Measurements from ENCODE around the gene AGBL5. TPM values are rescaled to one million over a fixed set of nuclear protein-coding genes. Genes with fewer than 3 reads are reported as not detected.
A peak's percentile ranks its signal among the peaks of the same experiment; 100 is the strongest.
"Not testable (repeated sequence)": the region's sequence is repeated elsewhere in the genome, so short reads cannot be mapped to it uniquely, and the experiment has no call there.

Gene AGBL5
- total and polyA plus RNA-seq, 4 experiments from 2014 or later = 7.4 to 14.9 (median 10.8) TPM

DNA sequence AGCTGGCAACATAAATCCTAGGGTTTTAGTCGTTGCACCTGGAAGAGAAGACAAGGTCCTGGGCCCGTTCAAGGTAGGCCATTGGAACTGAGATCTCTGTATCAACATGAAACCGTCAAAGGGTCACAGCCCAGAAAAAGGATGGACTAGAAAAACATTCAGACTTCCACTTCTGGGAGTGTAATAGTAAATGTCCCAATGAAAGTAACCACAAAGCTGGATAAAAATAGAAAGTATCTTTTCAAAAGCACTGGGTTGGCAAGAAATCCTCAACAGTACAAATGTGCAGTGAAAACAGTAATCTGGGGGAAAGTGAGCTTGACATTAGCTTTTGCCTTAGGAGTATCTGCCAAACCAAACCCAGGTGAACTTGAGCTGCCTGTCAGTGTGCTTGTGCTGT is 54.5 kb downstream of the AGBL5 start:
- no peaks in the 10 kb centered on the region for H3K36me3 ChIP-seq (ENCODE audit: insufficient read depth, low read length)
- H3K27me3 ChIP-seq (ENCODE audit: insufficient read depth, low read length) = no peaks in the 10 kb centered on the region
- ChIA-PET POLR2A (ENCODE audit: partially characterized antibody) (no interaction called here), CTCF (ENCODE audit: partially characterized antibody) (interaction anchor here (1.1 to 1.6 kb wide), 2 partner anchors 174 to 197 kb away, joined by 3 to 7 read pairs; no protein-coding TSS in a partner anchor)
- Mint-ChIP-seq H3K27ac (no peak overlapping the region), H3K27me3 (peaks cover 4 to 12% of the 10 kb centered on the region in 2 donors), H3K4me1 (no peaks in the 10 kb centered on the region), H3K36me3 (no peaks in the 10 kb centered on the region), H3K9me3 (no peaks in the 10 kb centered on the region), H3K4me3 (no peak overlapping the region)
- H3K27ac ChIP-seq (ENCODE audit: low read depth, low read length) = no peak overlapping the region
- H3K9me3 ChIP-seq (ENCODE audit: control insufficient read depth in 1 of 2, low read length in 2 of 2) = no peaks in the 10 kb centered on the region
- H3K4me3 ChIP-seq (ENCODE audit: low read length in 2 of 2) = no peak overlapping the region
- intact Hi-C loops (cut with micrococcal nuclease) = no loop called here
- DNase-seq = no peak
- H3K4me1 ChIP-seq (ENCODE audit: insufficient read depth, low read length) = no peaks in the 10 kb centered on the region

DNA sequence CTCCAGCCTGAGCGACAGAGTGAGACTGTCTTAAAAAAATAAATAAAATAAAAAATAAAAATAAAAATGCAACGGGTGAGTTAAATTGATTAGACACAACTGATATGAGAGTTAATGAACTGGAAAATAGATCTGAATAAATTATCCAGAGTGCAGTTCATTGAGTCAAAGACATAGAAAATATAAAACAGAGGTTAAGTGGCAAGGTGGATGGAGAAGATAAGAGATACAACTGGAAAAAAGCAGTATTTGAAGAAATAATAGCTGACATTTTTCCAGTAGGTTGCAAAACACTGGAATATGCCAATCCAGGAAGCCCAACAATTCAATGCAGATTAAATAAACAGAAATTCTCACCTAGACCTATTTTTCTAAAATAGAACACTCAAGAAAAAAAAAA is 56.8 kb downstream of the AGBL5 start:
- Mint-ChIP-seq H3K27me3 (peaks cover 5 to 16% of the 10 kb centered on the region in 2 donors), H3K27ac (no peak overlapping the region), H3K9me3 (no peaks in the 10 kb centered on the region), H3K36me3 (no peaks in the 10 kb centered on the region), H3K4me1 (no peaks in the 10 kb centered on the region), H3K4me3 (no peak overlapping the region)
- Histone ChIP-seq H3K36me3 (ENCODE audit: insufficient read depth, low read length) (no peaks in the 10 kb centered on the region), H3K9me3 (ENCODE audit: control insufficient read depth in 1 of 2, low read length in 2 of 2) (no peaks in the 10 kb centered on the region), H3K4me3 (ENCODE audit: low read length in 2 of 2) (no peak overlapping the region), H3K27ac (ENCODE audit: low read depth, low read length) (no peak overlapping the region), H3K27me3 (ENCODE audit: insufficient read depth, low read length) (no peaks in the 10 kb centered on the region), H3K4me1 (ENCODE audit: insufficient read depth, low read length) (no peaks in the 10 kb centered on the region)
- CTCF ChIA-PET (ENCODE audit: partially characterized antibody) = interaction anchor here (1.7 kb wide), 1 partner anchor 172 kb away, joined by 4 read pairs; no protein-coding TSS in a partner anchor
- POLR2A ChIA-PET (ENCODE audit: partially characterized antibody) = interaction anchor here (0.6 kb wide), 1 partner anchor 25 kb away, joined by 3 read pairs; no protein-coding TSS in a partner anchor
- no peak for DNase-seq
- intact Hi-C loops (cut with micrococcal nuclease) = no loop called here

DNA sequence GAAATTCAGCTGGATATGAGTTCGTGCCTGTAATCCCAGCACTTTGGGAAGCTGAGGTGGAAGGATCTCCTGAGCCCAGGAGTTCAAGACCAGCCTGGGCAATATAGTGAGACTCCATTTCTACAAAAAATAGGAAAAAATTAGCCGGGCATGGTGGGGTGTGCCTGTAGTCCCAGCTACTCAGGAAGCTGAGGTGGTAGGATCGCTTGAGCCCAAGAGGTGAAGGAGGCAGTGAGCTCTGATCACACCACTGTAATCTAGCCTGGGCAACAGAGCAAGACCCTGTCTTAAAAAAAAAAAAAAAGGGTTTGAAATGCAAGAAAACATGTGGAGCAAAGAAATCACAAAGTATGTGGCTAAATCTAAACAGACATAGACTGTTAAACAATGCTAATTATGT is 57.6 kb downstream of the AGBL5 start:
- no peaks in the 10 kb centered on the region for H3K4me1 ChIP-seq (ENCODE audit: insufficient read depth, low read length)
- CTCF ChIA-PET (ENCODE audit: partially characterized antibody) = interaction anchor here (1.7 kb wide), 1 partner anchor 171 kb away, joined by 4 read pairs; no protein-coding TSS in a partner anchor
- H3K4me3 Mint-ChIP-seq = no peak overlapping the region
- no peaks in the 10 kb centered on the region for H3K27me3 ChIP-seq (ENCODE audit: insufficient read depth, low read length)
- no peaks in the 10 kb centered on the region for H3K36me3 Mint-ChIP-seq
- H3K36me3 ChIP-seq (ENCODE audit: insufficient read depth, low read length) = no peaks in the 10 kb centered on the region
- no peaks in the 10 kb centered on the region for H3K4me1 Mint-ChIP-seq
- no peak for DNase-seq
- H3K9me3 Mint-ChIP-seq = no peaks in the 10 kb centered on the region
- intact Hi-C loops (cut with micrococcal nuclease) = no loop called here
- H3K27me3 Mint-ChIP-seq = peaks cover 5 to 16% of the 10 kb centered on the region in 2 donors
- POLR2A ChIA-PET (ENCODE audit: partially characterized antibody) = no interaction called here
- H3K9me3 ChIP-seq (ENCODE audit: control insufficient read depth in 1 of 2, low read length in 2 of 2) = no peaks in the 10 kb centered on the region
- peak overlapping the region in 1 of 7 donors; percentile 43 for H3K27ac Mint-ChIP-seq
- H3K4me3 ChIP-seq (ENCODE audit: low read length in 2 of 2) = no peak overlapping the region
- no peak overlapping the region for H3K27ac ChIP-seq (ENCODE audit: low read depth, low read length)

DNA sequence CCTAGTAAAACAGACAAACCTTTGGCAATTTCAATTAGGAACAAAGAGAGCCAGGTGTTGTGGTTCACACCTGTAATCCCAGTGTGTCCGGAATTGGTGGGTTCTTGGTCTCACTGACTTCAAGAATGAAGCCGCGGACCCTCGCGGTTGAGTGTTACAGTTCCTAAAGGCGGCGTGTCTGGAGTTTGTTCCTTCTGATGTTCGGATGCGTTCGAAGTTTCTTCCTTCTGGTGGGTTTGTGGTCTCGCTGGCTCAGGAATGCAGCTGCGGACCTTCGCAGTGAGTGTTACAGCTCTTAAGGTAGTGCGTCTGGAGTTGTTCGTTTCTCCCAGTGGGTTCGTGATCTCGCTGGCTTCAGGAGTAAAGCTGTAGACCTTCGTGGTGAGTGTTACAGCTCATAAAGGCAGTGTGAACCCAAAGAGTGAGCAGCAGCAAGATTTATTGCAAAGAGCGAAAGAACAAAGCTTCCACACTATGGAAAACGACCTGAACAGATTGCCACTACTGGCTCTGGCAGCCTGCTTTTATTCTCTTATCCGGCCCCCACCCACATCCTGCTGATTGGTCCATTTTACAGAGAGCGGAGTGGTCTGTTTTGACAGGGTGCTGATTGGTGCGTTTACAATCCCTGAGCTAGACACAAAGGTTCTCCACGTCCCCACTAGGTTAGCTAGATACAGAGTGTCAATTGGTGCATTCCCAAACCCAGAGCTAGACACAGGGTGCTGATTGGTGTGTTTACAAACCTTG is 59.3 kb downstream of the AGBL5 start:
- H3K4me3 ChIP-seq (ENCODE audit: low read length in 2 of 2); POLR2A ChIA-PET (ENCODE audit: partially characterized antibody); H3K36me3 ChIP-seq (ENCODE audit: insufficient read depth, low read length); H3K9me3 ChIP-seq (ENCODE audit: control insufficient read depth in 1 of 2, low read length in 2 of 2); H3K27me3 ChIP-seq (ENCODE audit: insufficient read depth, low read length); H3K36me3 Mint-ChIP-seq; H3K4me1 Mint-ChIP-seq; intact Hi-C loops (cut with micrococcal nuclease); H3K4me3 Mint-ChIP-seq; H3K27ac Mint-ChIP-seq; DNase-seq; H3K4me1 ChIP-seq (ENCODE audit: insufficient read depth, low read length); H3K27ac ChIP-seq (ENCODE audit: low read depth, low read length); H3K9me3 Mint-ChIP-seq: not testable (repeated sequence)
- CTCF ChIA-PET (ENCODE audit: partially characterized antibody) = interaction anchor here (0.6 kb wide), 1 partner anchor 23 kb away, joined by 3 read pairs; no protein-coding TSS in a partner anchor
- H3K27me3 Mint-ChIP-seq = peaks cover 5 to 16% of the 10 kb centered on the region in 2 donors

DNA sequence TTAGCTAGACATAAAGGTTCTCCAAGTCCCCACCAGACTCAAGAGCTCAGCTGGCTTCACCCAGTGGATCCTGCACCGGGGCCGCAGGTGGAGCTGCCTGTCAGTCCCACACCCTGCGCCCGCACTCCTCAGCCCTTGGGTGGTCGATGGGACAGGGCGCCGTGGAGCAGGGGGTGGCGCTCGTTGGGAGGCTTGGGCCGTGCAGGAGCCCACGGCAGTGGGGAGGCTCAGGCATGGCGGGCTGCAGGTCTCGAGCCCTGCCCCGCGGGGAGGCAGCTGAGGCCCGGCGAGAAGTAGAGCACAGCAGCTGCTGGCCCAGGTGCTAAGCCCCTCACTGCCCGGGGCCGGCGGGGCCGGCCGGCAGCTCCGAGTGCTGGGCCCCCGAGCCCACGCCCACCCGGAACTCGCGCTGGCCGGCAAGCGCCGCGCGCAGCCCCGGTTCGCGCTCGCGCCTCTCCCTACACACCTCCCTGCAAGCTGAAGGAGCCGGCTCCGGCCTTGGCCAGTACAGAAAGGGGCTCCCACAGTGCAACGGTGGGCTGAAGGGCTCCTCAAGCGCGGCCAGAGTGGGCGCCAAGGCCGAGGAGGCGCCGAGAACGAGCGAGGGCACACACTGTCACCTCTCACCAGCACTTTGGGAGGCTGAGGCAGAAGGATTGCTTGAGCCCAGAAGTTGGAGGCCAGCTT is 60.1 kb downstream of the AGBL5 start:
- H3K4me3 ChIP-seq (ENCODE audit: low read length in 2 of 2); intact Hi-C loops (cut with micrococcal nuclease); H3K36me3 ChIP-seq (ENCODE audit: insufficient read depth, low read length); H3K36me3 Mint-ChIP-seq; POLR2A ChIA-PET (ENCODE audit: partially characterized antibody); H3K27ac Mint-ChIP-seq; H3K9me3 Mint-ChIP-seq; H3K27ac ChIP-seq (ENCODE audit: low read depth, low read length); H3K4me1 Mint-ChIP-seq; DNase-seq; CTCF ChIA-PET (ENCODE audit: partially characterized antibody); H3K27me3 ChIP-seq (ENCODE audit: insufficient read depth, low read length); H3K9me3 ChIP-seq (ENCODE audit: control insufficient read depth in 1 of 2, low read length in 2 of 2); H3K4me1 ChIP-seq (ENCODE audit: insufficient read depth, low read length); H3K4me3 Mint-ChIP-seq: not testable (repeated sequence)
- H3K27me3 Mint-ChIP-seq = peaks cover 5 to 11% of the 10 kb centered on the region in 2 donors

DNA sequence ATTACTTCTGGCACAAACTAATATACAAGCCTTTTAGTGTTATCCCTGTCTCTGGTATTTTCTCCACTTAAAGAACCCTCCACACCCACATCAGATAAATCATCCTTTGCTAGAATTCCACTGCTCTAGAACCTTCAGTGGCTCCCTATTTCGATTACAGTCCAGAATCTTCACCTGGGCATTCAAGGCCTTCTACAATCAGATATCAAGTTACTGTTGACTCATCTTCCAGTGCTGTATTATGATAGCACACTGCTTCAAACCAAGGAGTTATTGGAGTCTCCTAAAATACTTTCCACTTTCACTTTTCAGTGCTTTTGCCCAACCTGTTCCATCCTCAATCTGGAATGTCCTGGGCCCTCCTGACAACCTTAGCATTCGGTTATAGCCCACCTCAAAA is 64.1 kb downstream of the AGBL5 start:
- ChIA-PET CTCF (ENCODE audit: partially characterized antibody) (interaction anchor here (1.2 kb wide), 1 partner anchor 187 kb away, joined by 3 read pairs; no protein-coding TSS in a partner anchor), POLR2A (ENCODE audit: partially characterized antibody) (no interaction called here)
- intact Hi-C loops (cut with micrococcal nuclease) = no loop called here
- Mint-ChIP-seq H3K36me3 (peaks cover 0 to 2% of the 10 kb centered on the region in 2 donors), H3K4me1 (peaks cover 4 to 10% (median 5%) of the 10 kb centered on the region in 4 donors), H3K27me3 (peaks cover 18 to 22% of the 10 kb centered on the region in 2 donors), H3K4me3 (peak overlapping the region in 1 of 8 donors; percentile 31), H3K9me3 (no peaks in the 10 kb centered on the region), H3K27ac (no peak overlapping the region)
- H3K27ac ChIP-seq (ENCODE audit: low read depth, low read length) = no peak overlapping the region
- DNase-seq = no peak
- H3K4me3 ChIP-seq (ENCODE audit: low read length in 2 of 2) = no peak overlapping the region
- no peaks in the 10 kb centered on the region for H3K9me3 ChIP-seq (ENCODE audit: control insufficient read depth in 1 of 2, low read length in 2 of 2)
- H3K36me3 ChIP-seq (ENCODE audit: insufficient read depth, low read length) = no peaks in the 10 kb centered on the region
- peaks cover 10% of the 10 kb centered on the region for H3K27me3 ChIP-seq (ENCODE audit: insufficient read depth, low read length)
- peaks cover 9% of the 10 kb centered on the region for H3K4me1 ChIP-seq (ENCODE audit: insufficient read depth, low read length)

DNA sequence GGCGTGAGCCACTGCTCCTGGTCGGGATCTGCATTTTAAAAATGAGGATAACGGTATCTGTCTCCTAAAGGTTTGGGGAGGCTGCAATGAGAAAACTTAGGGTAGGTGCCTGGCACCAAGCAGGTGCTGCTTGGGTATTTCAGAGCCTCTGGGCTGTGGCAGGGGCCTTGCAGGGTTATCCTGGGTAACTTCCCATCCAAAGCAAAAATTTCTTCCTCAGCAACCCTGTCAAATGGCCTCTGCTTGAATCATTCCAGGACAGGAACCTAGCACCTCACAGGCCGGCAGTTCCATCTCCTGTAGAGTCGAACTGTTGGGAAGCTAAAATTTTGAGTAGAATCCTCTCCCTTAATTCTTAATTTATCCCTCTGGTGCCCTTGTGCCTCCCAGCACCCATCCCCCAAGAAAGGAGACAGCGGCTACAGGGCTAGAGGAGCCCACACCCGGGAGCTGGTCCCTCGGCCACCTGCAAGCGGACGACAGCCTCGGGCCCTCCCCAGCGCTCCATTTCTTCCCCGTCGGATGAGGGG is 66.6 kb downstream of the AGBL5 start:
- peaks cover 14% of the 10 kb centered on the region for H3K4me1 ChIP-seq (ENCODE audit: insufficient read depth, low read length)
- ChIA-PET CTCF (ENCODE audit: partially characterized antibody) (no interaction called here), POLR2A (ENCODE audit: partially characterized antibody) (no interaction called here)
- DNase-seq = no peak
- no peak overlapping the region for H3K27ac ChIP-seq (ENCODE audit: low read depth, low read length)
- H3K36me3 Mint-ChIP-seq = peaks cover 0 to 2% of the 10 kb centered on the region in 2 donors
- no peak overlapping the region for H3K4me3 ChIP-seq (ENCODE audit: low read length in 2 of 2)
- peaks cover 8 to 20% (median 12%) of the 10 kb centered on the region in 4 donors for H3K4me1 Mint-ChIP-seq
- H3K4me3 Mint-ChIP-seq = peak overlapping the region in 5 of 8 donors; percentile 21 to 58 (median 24)
- H3K27ac Mint-ChIP-seq = no peak overlapping the region
- H3K27me3 ChIP-seq (ENCODE audit: insufficient read depth, low read length) = peaks cover 10% of the 10 kb centered on the region
- no peaks in the 10 kb centered on the region for H3K9me3 Mint-ChIP-seq
- no peaks in the 10 kb centered on the region for H3K36me3 ChIP-seq (ENCODE audit: insufficient read depth, low read length)
- intact Hi-C loops (cut with micrococcal nuclease) = no loop called here
- no peaks in the 10 kb centered on the region for H3K9me3 ChIP-seq (ENCODE audit: control insufficient read depth in 1 of 2, low read length in 2 of 2)
- H3K27me3 Mint-ChIP-seq = peaks cover 19 to 20% of the 10 kb centered on the region in 2 donors
